Dermis blood vessel endothelial cell (primary cell): ENCODE measurements around the gene NLRC4. TPM values are rescaled to one million over a fixed set of nuclear protein-coding genes. Genes with fewer than 3 reads are reported as not detected.
"Not testable (repeated sequence)": the region's sequence is repeated elsewhere in the genome, so short reads cannot be mapped to it uniquely, and the experiment has no call there.

Source experiments
- DNase-seq: peaks from one replicate; pipeline ENCODE4 v3.0.0; 2010
- total RNA-seq: library from RNA; depleted of rRNA; stranded (reverse); fragments of >200 nt; gene quantifications from 2 replicates; pipeline ENCODE4 v1.2.3, GENCODE V29; 2014

NLRC4 gene
- not detected in 2 replicates for total RNA-seq

GRCh38 chr2:32264422-32265105 is at the start of gene NLRC4:
Gene NLRC4 (minus strand): TSS chr2:32264886. CDS start chr2:32256775, 8,111 bp downstream.
- DNase-seq: no peak

GRCh38 chr2:32310577-32310976 is 45.9 kb upstream of the NLRC4 start:
- no peak for DNase-seq

GRCh38 chr2:32293966-32294562 is 29.4 kb upstream of the NLRC4 start:
- not testable (repeated sequence) for DNase-seq

GRCh38 chr2:32293493-32293892 is 28.8 kb upstream of the NLRC4 start:
- DNase-seq: not testable (repeated sequence)

GRCh38 chr2:32291746-32292145 is 27.1 kb upstream of the NLRC4 start:
- peak; percentile 41 for DNase-seq

GRCh38 chr2:32290000-32290339 is 25.3 kb upstream of the NLRC4 start:
- DNase-seq: no peak

DNA sequence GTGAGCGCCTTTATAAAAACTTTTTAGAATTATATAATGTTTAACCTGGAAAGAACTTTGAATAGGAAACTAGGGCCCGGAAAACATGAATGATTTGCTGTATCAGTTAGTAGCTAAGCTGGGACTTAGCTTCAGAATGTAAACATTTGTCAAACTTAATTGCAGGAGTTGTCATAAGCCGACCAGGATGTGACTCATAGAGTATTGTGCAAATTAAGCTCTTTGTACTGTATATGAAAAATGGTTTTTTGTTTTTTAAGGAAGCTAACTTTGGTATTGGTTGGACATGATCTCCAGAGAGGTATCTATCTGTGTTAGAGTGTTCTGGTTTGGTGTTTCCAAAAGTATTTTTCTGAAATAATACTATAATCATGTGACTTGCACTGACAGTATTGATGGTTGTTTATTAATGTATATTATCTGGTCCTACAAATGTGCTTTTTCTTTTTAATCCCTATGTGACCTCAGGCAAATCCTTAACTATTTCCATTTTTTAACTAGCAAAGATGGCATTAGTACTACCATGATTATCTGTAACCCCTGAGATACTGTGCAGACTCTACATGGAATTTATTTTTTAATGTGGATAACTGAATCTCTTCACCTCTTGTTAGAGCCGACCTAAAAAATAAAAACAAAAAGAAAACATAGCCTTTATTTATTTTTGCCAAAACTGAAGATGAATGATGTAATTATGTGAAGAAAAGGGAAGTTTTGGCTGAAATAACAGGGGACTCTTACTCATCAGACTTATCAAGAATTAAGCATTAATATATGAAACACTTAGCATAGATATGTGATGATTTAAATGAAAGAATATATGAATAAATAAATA is 24.7 kb upstream of the NLRC4 start:
- DNase-seq: peak; percentile 86

DNA sequence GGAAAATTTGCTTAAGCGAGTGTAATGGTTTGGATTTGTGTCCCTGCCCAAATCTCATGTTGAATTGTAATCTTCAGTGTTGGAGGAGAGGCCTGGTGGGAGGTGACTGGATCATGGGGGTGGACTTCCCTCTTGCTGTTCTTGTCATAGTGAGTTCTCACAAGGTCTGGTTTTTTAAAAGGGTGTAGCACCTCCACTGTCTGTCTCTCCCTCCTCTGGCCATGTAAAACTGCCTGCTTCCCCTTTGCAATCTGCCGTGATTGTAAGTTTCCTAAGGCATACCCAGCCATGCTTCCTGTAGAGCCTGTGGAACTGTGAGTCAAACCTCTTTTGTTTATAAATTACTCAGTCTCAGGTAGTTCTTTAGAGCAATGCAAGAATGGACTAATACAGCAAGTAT is 19.6 kb upstream of the NLRC4 start:
- peak; percentile 84 for DNase-seq

- no peak for DNase-seq
These were observed 13.8 kb upstream of the NLRC4 start for GRCh38 chr2:32278478-32278853.

- DNase-seq: peak; percentile 95
These were observed 13.2 kb upstream of the NLRC4 start, which contains the start of gene YIPF4 for GRCh38 chr2:32277674-32278477. Gene YIPF4 (plus strand): TSS chr2:32277904. CDS start chr2:32278156, 252 bp downstream.

DNA sequence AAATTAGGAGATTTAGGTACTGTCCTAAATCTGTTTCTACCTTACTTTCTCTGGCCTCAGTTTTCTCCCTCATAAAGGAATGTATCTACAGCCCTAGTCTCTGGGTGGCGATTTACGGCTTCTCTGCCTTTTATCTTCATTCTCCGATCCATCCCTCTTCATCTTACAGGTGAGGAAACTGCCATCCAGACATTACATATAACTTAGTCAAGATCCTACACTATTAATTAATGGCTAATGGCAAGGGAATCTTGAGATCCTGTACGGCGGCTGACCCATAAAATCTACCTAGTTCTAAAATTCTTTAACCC is 12.6 kb upstream of the NLRC4 start:
- DNase-seq: no peak

DNA sequence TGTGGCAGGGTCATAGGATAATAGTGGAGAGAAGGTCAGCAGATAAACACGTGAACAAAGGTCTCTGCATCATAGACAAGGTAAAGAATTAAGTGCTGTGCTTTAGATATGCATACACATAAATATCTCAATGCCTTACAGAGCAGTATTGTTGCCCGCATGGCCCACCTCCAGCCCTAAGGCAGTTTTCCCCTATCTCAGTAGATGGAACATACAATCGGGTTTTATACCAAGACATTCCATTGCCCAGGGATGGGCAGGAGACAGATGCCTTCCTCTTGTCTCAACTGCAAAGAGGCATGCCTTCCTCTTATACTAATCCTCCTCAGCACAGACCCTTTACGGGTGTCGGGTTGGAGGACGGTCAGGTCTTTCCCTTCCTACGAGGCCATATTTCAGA is 11.1 kb upstream of the NLRC4 start:
- DNase-seq: not testable (repeated sequence)

DNA sequence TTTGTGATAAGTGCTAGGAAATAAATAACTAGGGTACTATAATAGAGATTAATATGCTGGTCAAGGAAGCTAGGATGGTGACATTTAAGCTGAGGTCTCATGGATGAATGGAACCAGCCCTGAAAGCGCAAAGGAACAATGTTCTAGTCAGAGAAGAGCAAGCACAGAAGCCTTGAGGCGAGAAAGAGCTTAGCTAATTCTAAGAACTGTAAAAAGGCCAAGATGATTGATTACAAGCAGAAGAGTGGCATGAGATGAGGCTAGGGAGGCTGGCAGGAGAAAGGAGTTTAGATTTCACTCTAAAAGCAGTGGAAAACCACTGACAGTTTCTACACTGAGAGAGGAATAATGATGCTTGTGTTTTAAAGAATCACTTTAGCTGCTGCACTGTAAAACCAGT is 9.6 kb upstream of the NLRC4 start:
- DNase-seq: no peak

GRCh38 chr2:32272279-32272678 is 7.6 kb upstream of the NLRC4 start:
- no peak for DNase-seq

DNA sequence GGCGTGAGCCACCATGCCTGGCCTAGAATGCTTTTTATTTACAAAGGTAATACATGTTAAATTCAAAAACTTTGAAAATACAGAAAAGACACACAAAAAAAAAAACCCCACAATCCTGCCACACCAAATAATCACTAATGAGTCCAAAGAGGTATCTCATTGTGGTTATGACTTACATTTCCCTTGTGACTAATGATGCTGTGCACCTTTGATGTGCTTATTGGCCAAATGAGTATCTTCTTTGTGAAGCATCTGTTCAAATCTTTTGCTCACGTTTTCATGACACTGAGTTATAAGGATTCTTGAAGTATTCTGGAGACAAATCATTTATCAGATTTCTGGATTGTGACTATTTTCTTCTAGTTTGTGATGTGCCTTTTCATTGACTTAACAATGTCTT is 6.4 kb upstream of the NLRC4 start:
- DNase-seq: no peak

DNA sequence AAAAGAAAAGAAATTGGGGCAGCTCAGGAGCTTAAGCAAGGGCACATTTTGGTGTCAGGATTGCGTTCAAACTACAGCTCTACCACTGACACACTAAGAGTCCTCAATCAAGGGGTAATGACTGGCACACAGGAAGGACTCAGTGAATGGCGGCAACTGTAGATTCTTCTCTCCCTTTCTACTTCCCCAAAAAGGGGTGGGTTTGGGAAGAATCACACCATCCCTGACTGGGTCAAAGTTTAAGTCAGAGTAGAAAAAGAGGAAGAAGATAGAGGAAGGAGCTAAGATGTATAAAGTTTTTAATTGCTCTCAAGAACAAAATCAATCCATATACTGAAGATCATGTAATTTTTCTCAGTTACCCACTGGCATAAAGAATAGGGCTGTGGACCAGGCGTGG is 2.6 kb downstream of the NLRC4 start:
- no peak for DNase-seq

GRCh38 chr2:32260376-32260775 is 4.3 kb downstream of the NLRC4 start:
- DNase-seq: no peak

- DNase-seq: no peak
These were observed 6.4 kb downstream of the NLRC4 start for GRCh38 chr2:32258242-32258641.

DNA sequence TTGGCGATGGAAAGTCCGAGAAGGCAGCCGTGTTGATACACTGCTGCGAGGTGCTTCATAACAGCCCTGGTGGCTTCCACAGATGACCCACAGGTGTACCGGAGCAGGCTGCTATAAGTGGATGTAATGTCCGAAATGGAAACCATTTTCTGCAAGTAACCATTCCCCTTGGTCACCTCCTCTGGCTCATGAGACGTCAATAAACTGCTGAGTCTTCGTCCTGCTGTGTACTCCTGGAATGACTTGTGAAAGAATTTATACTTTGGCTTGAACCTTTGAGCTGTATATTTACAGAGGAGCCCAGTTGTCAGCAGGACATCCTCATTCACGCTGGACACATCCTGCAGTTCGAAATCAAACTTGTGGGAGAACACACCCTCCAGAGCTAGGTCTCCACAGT is 14.4 kb downstream of the NLRC4 start:
- no peak for DNase-seq

GRCh38 chr2:32249731-32250236 is 14.9 kb downstream of the NLRC4 start:
- DNase-seq: no peak

DNA sequence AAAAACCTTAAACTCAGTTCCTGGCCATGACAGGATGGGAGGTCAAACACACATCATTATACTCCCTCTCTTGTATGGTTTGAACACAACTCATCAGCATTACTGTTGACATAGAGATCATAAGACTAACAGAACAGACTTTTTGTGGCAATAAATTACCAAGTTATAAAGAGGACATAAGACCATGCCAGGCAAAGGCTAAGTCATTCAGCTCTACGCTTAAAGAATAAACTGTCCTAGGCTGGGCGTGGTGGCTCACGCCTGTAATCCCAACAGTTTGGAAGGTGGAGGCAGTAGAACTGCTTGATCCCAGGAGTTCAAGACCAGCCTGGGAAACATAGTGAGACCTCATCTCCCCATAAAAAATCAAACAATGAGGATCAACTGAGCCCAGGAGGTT is 16.4 kb downstream of the NLRC4 start:
- no peak for DNase-seq

- no peak for DNase-seq
These were observed 17.8 kb downstream of the NLRC4 start for GRCh38 chr2:32246911-32247310.

GRCh38 chr2:32242331-32242730 is 22.4 kb downstream of the NLRC4 start:
- DNase-seq: no peak
